ENCODE data around the gene MYO18A. TPM values are rescaled to one million over a fixed set of nuclear protein-coding genes. Genes with fewer than 3 reads are reported as not detected.

The MYO18A gene
- total RNA-seq, 1 experiment from 2014 or later, result 37.2 TPM

GRCh38 chr17:29096094-29096493 is 84.1 kb downstream of the MYO18A start:
- Histone ChIP-seq H2AFZ (ENCODE audit: low read depth, low read length, poor library complexity, severe bottlenecking) (no peak overlapping the region), H4K20me1 (ENCODE audit: insufficient read depth) (no peaks in the 10 kb centered on the region), H3K27me3 (ENCODE audit: insufficient read depth, low read length) (no peaks in the 10 kb centered on the region), H3K4me1 (ENCODE audit: control insufficient read depth in 1 of 2, insufficient read depth in 2 of 2, low read length in 2 of 2) (no peaks in the 10 kb centered on the region), H3K4me3 (replicated peaks in 1 of 2; ENCODE audit: low read depth in 1 of 2, low read length in 2 of 2) (no peak overlapping the region), H3K9me2 (ENCODE audit: insufficient read depth) (no peaks in the 10 kb centered on the region), H3K79me2 (ENCODE audit: insufficient read depth, low read length) (no peaks in the 10 kb centered on the region), H3K4me2 (ENCODE audit: low read length) (no peak overlapping the region), H3K27ac (ENCODE audit: low read depth, low read length) (no peak overlapping the region), H3K36me3 (ENCODE audit: control insufficient read depth in 1 of 2, insufficient read depth in 2 of 2, low read length in 2 of 2) (peaks cover 3 to 6% of the 10 kb centered on the region in 2 experiments; a peak in 2 of 4 replicates), H3K9me3 (ENCODE audit: control insufficient read depth in 1 of 2, insufficient read depth in 1 of 2, low read depth in 1 of 2, low read length in 2 of 2) (no peaks in the 10 kb centered on the region), H3K9ac (ENCODE audit: low read length) (no peak overlapping the region)
- RAD21 ChIA-PET (ENCODE audit: low non-redundant PET in 1 of 2, low total read pairs in 2 of 2, uncharacterized antibody in 2 of 2, unreplicated experiment in 2 of 2), result no interaction called here
- DNase-seq (ENCODE audit: low read depth, low spot score), result no peak
- ATAC-seq, result no peak
- no TSS peak for BruUV-seq (replicated peaks)
- POLR2A ChIA-PET, result no interaction called here
- intact Hi-C loops (cut with micrococcal nuclease), result no loop called here
- TF ChIP-seq RAD21 (IDR thresholded peaks at IDR 0.05; ENCODE audit: low read depth) (no peak), ELF1 (IDR thresholded peaks at IDR 0.05; ENCODE audit: borderline replicate concordance, low read depth) (no peak), TCF7L2 (IDR thresholded peaks at IDR 0.05; ENCODE audit: borderline replicate concordance, extremely low read depth, insufficient read depth, insufficient read length) (no peak), FOSL1 (IDR thresholded peaks at IDR 0.05; ENCODE audit: low read depth) (no peak), EZH2phosphoT487 (IDR thresholded peaks at IDR 0.05; ENCODE audit: borderline replicate concordance) (no peak), JUND (IDR thresholded peaks at IDR 0.05) (no peak), ZBTB33 (IDR thresholded peaks at IDR 0.05; ENCODE audit: extremely low read depth, insufficient replicate concordance, low read length) (no peak), CEBPB (IDR thresholded peaks at IDR 0.05; ENCODE audit: low read depth) (no peak), POLR2A (IDR thresholded peaks at IDR 0.05; ENCODE audit: borderline replicate concordance, extremely low read depth, insufficient read depth, insufficient read length) (no peak)
- CTCF ChIA-PET, result no interaction called here

GRCh38 chr17:29095439-29095838 is 84.8 kb downstream of the MYO18A start:
- no peaks in the 10 kb centered on the region for H3K4me1 ChIP-seq (ENCODE audit: control insufficient read depth in 1 of 2, insufficient read depth in 2 of 2, low read length in 2 of 2)
- no peaks in the 10 kb centered on the region for H4K20me1 ChIP-seq (ENCODE audit: insufficient read depth)
- DNase-seq (ENCODE audit: low read depth, low spot score), result no peak
- ChIA-PET RAD21 (ENCODE audit: low non-redundant PET in 1 of 2, low total read pairs in 2 of 2, uncharacterized antibody in 2 of 2, unreplicated experiment in 2 of 2) (no interaction called here), CTCF (no interaction called here), POLR2A (no interaction called here)
- H3K79me2 ChIP-seq (ENCODE audit: insufficient read depth, low read length), result no peaks in the 10 kb centered on the region
- intact Hi-C loops (cut with micrococcal nuclease), result no loop called here
- no peak overlapping the region for H3K4me3 ChIP-seq (replicated peaks in 1 of 2; ENCODE audit: low read depth in 1 of 2, low read length in 2 of 2)
- ATAC-seq, result no peak
- no TSS peak for BruUV-seq (replicated peaks)
- no peak overlapping the region for H3K27ac ChIP-seq (ENCODE audit: low read depth, low read length)
- H3K9me2 ChIP-seq (ENCODE audit: insufficient read depth), result no peaks in the 10 kb centered on the region
- H2AFZ ChIP-seq (ENCODE audit: low read depth, low read length, poor library complexity, severe bottlenecking), result no peak overlapping the region
- H3K27me3 ChIP-seq (ENCODE audit: insufficient read depth, low read length), result no peaks in the 10 kb centered on the region
- no peak overlapping the region for H3K9ac ChIP-seq (ENCODE audit: low read length)
- H3K36me3 ChIP-seq (ENCODE audit: control insufficient read depth in 1 of 2, insufficient read depth in 2 of 2, low read length in 2 of 2), result peaks cover 3 to 6% of the 10 kb centered on the region in 2 experiments; a peak in 2 of 4 replicates
- no peaks in the 10 kb centered on the region for H3K9me3 ChIP-seq (ENCODE audit: control insufficient read depth in 1 of 2, insufficient read depth in 1 of 2, low read depth in 1 of 2, low read length in 2 of 2)
- H3K4me2 ChIP-seq (ENCODE audit: low read length), result no peak overlapping the region
- TF ChIP-seq ZNF274 (IDR thresholded peaks at IDR 0.05; ENCODE audit: low read depth, low read length) (no peak), EZH2phosphoT487 (IDR thresholded peaks at IDR 0.05; ENCODE audit: borderline replicate concordance) (no peak), POLR2A (IDR thresholded peaks at IDR 0.05; ENCODE audit: borderline replicate concordance, extremely low read depth, insufficient read depth, insufficient read length) (no peak), ATF3 (IDR thresholded peaks at IDR 0.05) (no peak), TCF7L2 (IDR thresholded peaks at IDR 0.05; ENCODE audit: borderline replicate concordance, extremely low read depth, insufficient read depth, insufficient read length) (no peak), POLR2AphosphoS5 (IDR thresholded peaks at IDR 0.05; ENCODE audit: low read depth, low read length) (no peak), CTCF (IDR thresholded peaks at IDR 0.05 in 2 of 3, conservative IDR thresholded peaks at IDR 0.05 in 1 of 3; ENCODE audit: borderline replicate concordance in 1 of 3, insufficient read depth in 1 of 3, low read depth in 2 of 3, low read length in 2 of 3) (no peak), SRF (IDR thresholded peaks at IDR 0.05; ENCODE audit: low read depth) (no peak), ZBTB33 (IDR thresholded peaks at IDR 0.05; ENCODE audit: extremely low read depth, insufficient replicate concordance, low read length) (no peak)

All from HCT116 (cell line).